Activated naive CD4-positive, alpha-beta T cell treated with anti-CD3 and anti-CD28 coated beads for 36 hours (primary cell): ENCODE data around the gene METTL27. TPM values are rescaled to one million over a fixed set of nuclear protein-coding genes. Genes with fewer than 3 reads are reported as not detected.
"Not testable (repeated sequence)": the region's sequence is repeated elsewhere in the genome, so short reads cannot be mapped to it uniquely, and the experiment has no call there.

Experiments
- CTCF ChIA-PET: fragments of 350-600 bp; sonication (Branson Sonifier 250); formaldehyde crosslinking; loops from one replicate; lab custom pipeline; 2021; ENCODE audit warnings: antibody characterized with exemption; lab: Charles Lee
- DNase-seq: peaks from one replicate; pipeline ENCODE4 v3.0.0-alpha.2; 2020
- H3K27ac Mint-ChIP-seq: one replicate; pipeline ENCODE4 v1.8.0; 2021; ENCODE audit warnings: mild to moderate bottlenecking, mixed read lengths
- H3K27me3 Mint-ChIP-seq: one replicate; pipeline ENCODE4 v1.8.0; 2021; ENCODE audit warnings: low read depth, mixed read lengths
- H3K36me3 Mint-ChIP-seq: one replicate; pipeline ENCODE4 v1.8.0; 2021; ENCODE audit warnings: low read depth, mixed read lengths
- H3K4me1 Mint-ChIP-seq: one replicate; pipeline ENCODE4 v1.8.0; 2021; ENCODE audit warnings: low read depth, mixed read lengths
- H3K4me3 Mint-ChIP-seq: one replicate; pipeline ENCODE4 v1.8.0; 2021; ENCODE audit warnings: mild to moderate bottlenecking, moderate library complexity, mixed read lengths
- H3K9me3 Mint-ChIP-seq: one replicate; pipeline ENCODE4 v1.8.0; 2021; ENCODE audit warnings: mixed read lengths
- intact Hi-C: fragments of 100-400 bp; cut with micrococcal nuclease; formaldehyde crosslinking; loops from one replicate; pipeline ENCODE4 v1.15.1; 2023
- total RNA-seq, 2 experiments: library from RNA; stranded (reverse); gene quantifications; one replicate each; pipeline ENCODE4 v1.2.3, GENCODE V29; 2021

METTL27 gene
- total RNA-seq, 2 experiments from 2014 or later: 1.7 to 2.2 TPM

- no peak for DNase-seq
- Mint-ChIP-seq H3K27me3 (no peaks in the 10 kb centered on the region), H3K27ac (no peak overlapping the region), H3K4me1 (no peaks in the 10 kb centered on the region), H3K9me3 (no peaks in the 10 kb centered on the region), H3K4me3 (no peak overlapping the region), H3K36me3 (no peaks in the 10 kb centered on the region)
- intact Hi-C loops: loop anchor here (10.0 kb wide), 1 partner anchor 530 kb away; no protein-coding TSS in a partner anchor
- CTCF ChIA-PET: interaction anchor here (0.8 to 1.6 kb wide), 3 partner anchors 10 to 162 kb away, joined by 3 to 4 read pairs (median 3); no protein-coding TSS in a partner anchor
Observed at GRCh38 chr7:73864981-73865711, 22.8 kb upstream of the METTL27 start.

DNA sequence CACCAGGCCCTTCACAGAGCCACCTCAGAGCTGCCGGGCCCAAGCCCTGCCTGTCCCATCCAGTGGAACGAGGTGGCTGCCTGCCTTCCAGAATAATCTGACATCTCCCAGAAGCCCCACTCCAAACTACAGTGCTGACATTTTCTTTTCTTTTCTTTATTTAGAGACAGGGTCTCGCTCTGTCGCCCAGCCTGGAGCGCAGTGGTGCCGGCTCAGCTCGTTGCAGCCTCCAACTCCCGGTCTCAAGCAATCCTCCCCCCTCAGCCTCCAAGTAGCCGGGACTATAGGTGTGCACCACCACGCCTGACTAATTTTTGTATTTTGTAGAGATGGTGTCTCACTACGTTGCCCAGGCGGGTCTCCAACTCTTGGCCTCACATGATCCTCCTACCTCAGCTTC, 19.0 kb upstream of the METTL27 start:
- Mint-ChIP-seq H3K27ac (no peak overlapping the region), H3K4me3 (no peak overlapping the region), H3K4me1 (no peaks in the 10 kb centered on the region)

GRCh38 chr7:73860859-73861258, 18.5 kb upstream of the METTL27 start, which contains the start of gene TMEM270:
Gene TMEM270, plus strand, starts transcription at chr7:73861159. Its CDS starts 36 bp downstream, at chr7:73861195.
- Mint-ChIP-seq H3K36me3 (no peaks in the 10 kb centered on the region), H3K4me1 (peaks cover 2% of the 10 kb centered on the region), H3K4me3 (no peak within 1 kb of the TSS), H3K27ac (no peak within 1 kb of the TSS), H3K9me3 (no peaks in the 10 kb centered on the region), H3K27me3 (peaks cover 5% of the 10 kb centered on the region)
- intact Hi-C loops: loop anchor here (10.0 kb wide), 1 partner anchor 534 kb away; no protein-coding TSS in a partner anchor
- CTCF ChIA-PET: no interaction called here
- DNase-seq: no peak

More for the DNA sequence above, 19.0 kb upstream of the METTL27 start:
- no peaks in the 10 kb centered on the region for H3K9me3 Mint-ChIP-seq
- DNase-seq: no peak
- CTCF ChIA-PET: no interaction called here
- peaks cover 5% of the 10 kb centered on the region for H3K27me3 Mint-ChIP-seq
- H3K36me3 Mint-ChIP-seq: no peaks in the 10 kb centered on the region
- intact Hi-C loops: loop anchor here (10.0 kb wide), 1 partner anchor 533 kb away; no protein-coding TSS in a partner anchor

- H3K27ac Mint-ChIP-seq: no peak overlapping the region
- peaks cover 14% of the 10 kb centered on the region for H3K27me3 Mint-ChIP-seq
- intact Hi-C loops: no loop called here
- H3K36me3 Mint-ChIP-seq: no peaks in the 10 kb centered on the region
- no peak for DNase-seq
- no peak overlapping the region for H3K4me3 Mint-ChIP-seq
- CTCF ChIA-PET: interaction anchor here (0.7 kb wide), 1 partner anchor 106 kb away, joined by 3 read pairs; no protein-coding TSS in a partner anchor
- peaks cover 8% of the 10 kb centered on the region for H3K4me1 Mint-ChIP-seq
- no peaks in the 10 kb centered on the region for H3K9me3 Mint-ChIP-seq
Observed at GRCh38 chr7:73858807-73859206, 16.5 kb upstream of the METTL27 start.

DNA sequence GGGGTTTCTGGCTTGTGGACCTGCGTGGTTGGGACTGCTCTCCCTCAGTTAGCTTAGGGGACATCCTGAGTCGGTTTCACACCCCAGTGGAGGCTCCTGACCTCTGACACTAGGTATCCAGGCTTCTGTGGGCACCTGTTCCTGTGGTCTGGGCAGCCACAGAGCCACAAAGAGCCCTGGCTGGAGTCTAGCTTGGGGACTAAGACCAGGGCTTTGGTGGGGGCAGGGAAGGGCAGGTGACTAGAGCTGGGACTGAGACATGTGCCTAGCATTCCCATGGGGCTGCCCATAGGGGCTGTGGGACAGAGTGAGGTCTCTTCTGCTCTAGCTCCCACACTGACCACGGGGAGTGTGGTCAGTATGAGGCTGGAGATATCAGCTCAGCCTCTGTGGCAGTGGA, 14.6 kb upstream of the METTL27 start:
- H3K4me1 Mint-ChIP-seq: peaks cover 15% of the 10 kb centered on the region
- H3K27ac Mint-ChIP-seq: no peak overlapping the region
- no peaks in the 10 kb centered on the region for H3K36me3 Mint-ChIP-seq
- CTCF ChIA-PET: interaction anchor here (0.6 to 5.0 kb wide), 9 partner anchors 14 to 251 kb away, joined by 3 to 42 read pairs (median 4); no protein-coding TSS in a partner anchor
- no peak for DNase-seq
- H3K4me3 Mint-ChIP-seq: no peak overlapping the region
- H3K27me3 Mint-ChIP-seq: peaks cover 19% of the 10 kb centered on the region
- no peaks in the 10 kb centered on the region for H3K9me3 Mint-ChIP-seq
- intact Hi-C loops: no loop called here

- Mint-ChIP-seq H3K4me1 (peaks cover 30% of the 10 kb centered on the region), H3K27ac (no peak overlapping the region), H3K36me3 (no peaks in the 10 kb centered on the region), H3K27me3 (peaks cover 17% of the 10 kb centered on the region), H3K9me3 (no peaks in the 10 kb centered on the region), H3K4me3 (no peak overlapping the region)
- CTCF ChIA-PET: interaction anchor here (2.9 kb wide), 1 partner anchor 10 kb away, joined by 13 read pairs; the partner anchor contains the start of gene METTL27
- no peak for DNase-seq
- intact Hi-C loops: loop anchor here (5.0 kb wide), 1 partner anchor 600 kb away; the partner anchor contains the start of gene GTF2IRD1
Observed at GRCh38 chr7:73852500-73852899, 10.2 kb upstream of the METTL27 start.

DNA sequence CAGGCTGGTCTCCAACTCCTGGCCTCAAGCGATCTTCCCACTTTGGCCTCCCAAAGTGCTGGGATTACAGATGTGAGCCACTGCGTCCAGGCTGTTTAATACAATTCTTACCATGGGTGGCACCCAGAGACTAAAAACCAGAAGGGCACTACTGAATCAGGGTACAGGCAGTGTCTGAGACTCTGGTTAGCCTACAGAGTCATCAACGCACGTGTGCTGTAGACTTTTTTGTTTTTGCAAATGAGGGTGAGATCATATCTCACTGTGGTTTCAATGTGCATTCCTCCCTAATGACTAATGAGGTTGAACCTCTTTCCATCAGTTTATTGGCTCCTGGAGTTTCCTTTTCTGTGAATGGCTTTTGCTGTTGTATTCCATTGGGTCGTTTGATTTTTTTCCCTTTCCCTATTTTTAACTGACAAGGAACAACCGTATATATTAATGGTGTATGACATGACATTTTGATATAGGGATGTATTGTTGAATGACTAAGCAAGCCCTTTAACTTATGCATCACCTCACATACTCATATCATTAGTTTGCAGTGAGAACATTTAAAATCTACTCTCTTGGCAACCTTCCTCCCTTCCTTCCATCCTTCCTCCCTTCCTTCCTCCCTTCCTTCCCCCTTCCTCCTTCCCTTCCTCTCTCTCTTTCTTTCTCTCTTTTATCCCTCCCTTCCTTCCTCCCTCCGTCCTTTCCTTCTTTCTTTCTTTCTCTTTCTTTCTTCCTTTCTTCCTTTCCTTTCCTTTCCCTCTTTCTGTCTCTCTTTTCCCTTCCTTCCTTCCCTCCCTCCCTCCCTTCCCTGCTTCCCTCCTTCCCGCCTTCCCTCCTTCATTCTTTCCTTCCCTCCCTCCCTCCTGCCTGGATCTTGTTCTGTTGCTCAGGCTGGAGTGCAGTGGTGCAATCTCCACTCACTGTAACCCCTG, 9.4 kb upstream of the METTL27 start:
- peaks cover 15% of the 10 kb centered on the region for H3K27me3 Mint-ChIP-seq
- H3K4me1 Mint-ChIP-seq: peaks cover 30% of the 10 kb centered on the region
- H3K36me3 Mint-ChIP-seq: no peaks in the 10 kb centered on the region
- no peaks in the 10 kb centered on the region for H3K9me3 Mint-ChIP-seq
- CTCF ChIA-PET: interaction anchor here (1.0 to 1.5 kb wide), 3 partner anchors 25 to 128 kb away, joined by 3 to 7 read pairs (median 5); no protein-coding TSS in a partner anchor
- DNase-seq: peak; percentile 60
- no peak overlapping the region for H3K4me3 Mint-ChIP-seq
- intact Hi-C loops: loop anchor here (1.0 to 5.0 kb wide), 5 partner anchors 40 to 601 kb away; partner anchors contain the start of genes ABHD11, BAZ1B and GTF2IRD1
- H3K27ac Mint-ChIP-seq: peak overlapping the region; percentile 53

GRCh38 chr7:73850781-73851207, 8.5 kb upstream of the METTL27 start:
- H3K27me3 Mint-ChIP-seq: peaks cover 13% of the 10 kb centered on the region
- intact Hi-C loops: loop anchor here (1.0 to 5.0 kb wide), 5 partner anchors 39 to 602 kb away; partner anchors contain the start of genes ABHD11, BAZ1B and GTF2IRD1
- H3K9me3 Mint-ChIP-seq: no peaks in the 10 kb centered on the region
- H3K36me3 Mint-ChIP-seq: no peaks in the 10 kb centered on the region
- no peak overlapping the region for H3K4me3 Mint-ChIP-seq
- H3K4me1 Mint-ChIP-seq: peaks cover 28% of the 10 kb centered on the region
- CTCF ChIA-PET: interaction anchor here (0.6 to 1.5 kb wide), 5 partner anchors 24 to 415 kb away, joined by 3 to 7 read pairs (median 3); no protein-coding TSS in a partner anchor
- no peak for DNase-seq
- H3K27ac Mint-ChIP-seq: no peak overlapping the region

- Mint-ChIP-seq H3K36me3 (no peaks in the 10 kb centered on the region), H3K9me3 (no peaks in the 10 kb centered on the region), H3K27ac (no peak overlapping the region), H3K4me3 (no peak overlapping the region), H3K27me3 (no peaks in the 10 kb centered on the region), H3K4me1 (peaks cover 25% of the 10 kb centered on the region)
- DNase-seq: no peak
- intact Hi-C loops: no loop called here
- CTCF ChIA-PET: interaction anchor here (1.3 kb wide), 1 partner anchor 241 kb away, joined by 3 read pairs; no protein-coding TSS in a partner anchor
Observed at GRCh38 chr7:73847941-73848723, 5.8 kb upstream of the METTL27 start.

DNA sequence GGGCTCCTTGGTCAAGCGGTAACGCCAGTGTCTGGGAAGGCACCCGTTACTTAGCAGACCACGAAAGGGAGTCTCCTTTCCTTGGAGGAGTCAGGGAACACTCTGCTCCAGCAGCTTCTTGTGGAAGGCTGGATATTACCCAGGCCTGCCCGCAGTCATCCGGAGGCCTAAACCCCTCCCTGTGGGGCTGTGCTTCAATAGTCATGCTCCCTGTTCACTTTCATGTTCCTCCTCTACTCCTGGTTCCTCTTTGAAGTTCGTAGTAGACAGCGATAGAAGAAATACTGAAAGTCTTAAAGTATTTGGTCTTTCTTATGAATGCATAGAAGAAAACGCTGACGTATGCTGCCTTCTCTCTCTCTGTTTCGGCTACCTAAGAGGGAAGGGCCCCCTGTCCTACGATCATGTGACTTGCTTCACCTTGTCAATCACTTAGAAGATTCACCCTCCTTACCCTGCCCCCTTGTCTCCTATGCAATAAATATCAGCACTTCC, 3.4 kb upstream of the METTL27 start:
- H3K27ac Mint-ChIP-seq, H3K36me3 Mint-ChIP-seq, H3K9me3 Mint-ChIP-seq, DNase-seq, H3K4me3 Mint-ChIP-seq, CTCF ChIA-PET, H3K27me3 Mint-ChIP-seq, intact Hi-C loops: not testable (repeated sequence)
- H3K4me1 Mint-ChIP-seq: peaks cover 10% of the 10 kb centered on the region
